Astrocyte (in vitro differentiated cells and primary cell): ENCODE results near the gene STIM1.

Experiments
- CTCF ChIP-seq: IDR thresholded peaks from 2 replicates; pipeline ENCODE4 v1.5.1; 2011; ENCODE audit warnings: low read depth, mild to moderate bottlenecking, inconsistent platforms, low read length, moderate library complexity; ENCODE audit not compliant: insufficient read depth
- EZH2 ChIP-seq: IDR thresholded peaks from 2 replicates; pipeline ENCODE4 v1.6.1; 2012; ENCODE audit warnings: mild to moderate bottlenecking, low read length, inconsistent platforms; ENCODE audit not compliant: insufficient read depth

- no peak for TF ChIP-seq CTCF
- TF ChIP-seq EZH2, result no peak
Measured at GRCh38 chr11:3992964-3993363, 137.5 kb downstream of the STIM1 start.
